ENCODE measurements around the gene CATSPER3.

CATSPER3 gene

GRCh38 chr5:135040333-135041144 is 72.8 kb downstream of the CATSPER3 start:
- no peaks in the 10 kb centered on the region for H3K36me3 ChIP-seq (ENCODE audit: control insufficient read depth in 1 of 2, insufficient read depth in 2 of 2, low read length in 2 of 2)
- peaks cover 27 to 47% of the 10 kb centered on the region in 2 donors for H3K27me3 ChIP-seq (ENCODE audit: control insufficient read depth in 1 of 2, insufficient read depth in 2 of 2, low read length in 2 of 2)
- no peak overlapping the region for H3K27ac ChIP-seq (ENCODE audit: low read depth, low read length)
- H3K9me3 ChIP-seq (ENCODE audit: control insufficient read depth in 1 of 2, low read length in 2 of 2) = no peaks in the 10 kb centered on the region
- H3K4me3 ChIP-seq (ENCODE audit: low read depth in 1 of 2, low read length in 2 of 2) = no peak overlapping the region
- H3K4me1 ChIP-seq (ENCODE audit: control insufficient read depth in 1 of 2, insufficient read depth in 2 of 2, low read length in 2 of 2) = peaks cover 0 to 7% of the 10 kb centered on the region in 2 donors
- H3K9ac ChIP-seq (ENCODE audit: low read depth in 1 of 2, low read length in 2 of 2) = no peak overlapping the region

DNA sequence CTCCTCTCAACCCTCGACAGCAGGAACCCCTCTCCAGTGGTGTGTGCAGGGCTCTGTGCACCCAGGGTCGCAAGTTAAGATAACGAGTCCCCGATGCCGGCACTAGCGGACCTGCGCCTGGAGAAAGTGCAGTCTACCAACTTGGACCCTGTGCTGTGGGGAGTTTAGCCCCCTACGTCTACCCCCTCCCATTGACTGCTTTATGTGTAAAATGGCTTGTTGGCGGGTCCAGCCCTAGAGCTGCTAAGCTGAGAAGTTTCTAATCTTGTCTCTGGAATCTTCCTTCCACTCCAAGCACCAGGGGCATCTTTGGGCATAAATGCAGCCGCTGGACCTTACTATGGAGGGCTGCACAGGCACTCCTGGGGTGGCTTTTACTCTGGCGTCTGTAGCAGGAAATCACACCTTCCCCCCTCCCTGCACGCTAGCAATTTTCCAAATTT is 73.5 kb downstream of the CATSPER3 start:
- no peaks in the 10 kb centered on the region for H3K36me3 ChIP-seq (ENCODE audit: control insufficient read depth in 1 of 2, insufficient read depth in 2 of 2, low read length in 2 of 2)
- no peaks in the 10 kb centered on the region for H3K9me3 ChIP-seq (ENCODE audit: control insufficient read depth in 1 of 2, low read length in 2 of 2)
- H3K27ac ChIP-seq (ENCODE audit: low read depth, low read length) = no peak overlapping the region
- H3K27me3 ChIP-seq (ENCODE audit: control insufficient read depth in 1 of 2, insufficient read depth in 2 of 2, low read length in 2 of 2) = peaks cover 29 to 50% of the 10 kb centered on the region in 2 donors
- H3K4me3 ChIP-seq (ENCODE audit: low read depth in 1 of 2, low read length in 2 of 2) = no peak overlapping the region
- no peak overlapping the region for H3K9ac ChIP-seq (ENCODE audit: low read depth in 1 of 2, low read length in 2 of 2)
- peaks cover 0 to 7% of the 10 kb centered on the region in 2 donors for H3K4me1 ChIP-seq (ENCODE audit: control insufficient read depth in 1 of 2, insufficient read depth in 2 of 2, low read length in 2 of 2)

GRCh38 chr5:135041726-135042125 is 74.0 kb downstream of the CATSPER3 start:
- Histone ChIP-seq H3K9me3 (ENCODE audit: control insufficient read depth in 1 of 2, low read length in 2 of 2) (no peaks in the 10 kb centered on the region), H3K4me1 (ENCODE audit: control insufficient read depth in 1 of 2, insufficient read depth in 2 of 2, low read length in 2 of 2) (peaks cover 0 to 7% of the 10 kb centered on the region in 2 donors), H3K4me3 (ENCODE audit: low read depth in 1 of 2, low read length in 2 of 2) (no peak overlapping the region), H3K27me3 (ENCODE audit: control insufficient read depth in 1 of 2, insufficient read depth in 2 of 2, low read length in 2 of 2) (peaks cover 29 to 47% of the 10 kb centered on the region in 2 donors), H3K9ac (ENCODE audit: low read depth in 1 of 2, low read length in 2 of 2) (no peak overlapping the region), H3K27ac (ENCODE audit: low read depth, low read length) (no peak overlapping the region), H3K36me3 (ENCODE audit: control insufficient read depth in 1 of 2, insufficient read depth in 2 of 2, low read length in 2 of 2) (no peaks in the 10 kb centered on the region)

DNA sequence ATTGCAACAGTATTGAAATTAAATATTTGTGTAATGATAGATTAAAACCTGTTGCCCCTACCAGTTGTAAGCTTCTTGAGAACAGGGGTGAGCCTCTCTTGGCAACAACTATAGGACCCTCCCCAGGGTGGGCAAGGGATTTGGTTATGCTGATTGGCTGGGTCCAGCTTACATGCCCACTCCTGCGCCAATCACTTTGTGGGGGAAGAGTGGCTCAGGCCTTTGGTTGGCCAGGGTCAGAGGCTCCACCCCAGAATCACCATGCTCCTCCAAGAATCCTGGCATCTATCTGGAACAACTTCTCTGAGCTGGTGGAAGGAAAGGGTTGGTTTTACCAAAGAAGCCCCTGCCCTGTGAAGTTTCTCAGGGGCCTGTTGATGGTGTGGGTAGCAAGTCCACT is 74.9 kb downstream of the CATSPER3 start:
- H3K36me3 ChIP-seq (ENCODE audit: control insufficient read depth in 1 of 2, insufficient read depth in 2 of 2, low read length in 2 of 2) = no peaks in the 10 kb centered on the region
- peaks cover 6 to 12% of the 10 kb centered on the region in 2 donors for H3K4me1 ChIP-seq (ENCODE audit: control insufficient read depth in 1 of 2, insufficient read depth in 2 of 2, low read length in 2 of 2)
- peaks cover 27 to 38% of the 10 kb centered on the region in 2 donors for H3K27me3 ChIP-seq (ENCODE audit: control insufficient read depth in 1 of 2, insufficient read depth in 2 of 2, low read length in 2 of 2)
- H3K9ac ChIP-seq (ENCODE audit: low read depth in 1 of 2, low read length in 2 of 2) = no peak overlapping the region
- H3K9me3 ChIP-seq (ENCODE audit: control insufficient read depth in 1 of 2, low read length in 2 of 2) = no peaks in the 10 kb centered on the region
- H3K27ac ChIP-seq (ENCODE audit: low read depth, low read length) = no peak overlapping the region
- H3K4me3 ChIP-seq (ENCODE audit: low read depth in 1 of 2, low read length in 2 of 2) = no peak overlapping the region

DNA sequence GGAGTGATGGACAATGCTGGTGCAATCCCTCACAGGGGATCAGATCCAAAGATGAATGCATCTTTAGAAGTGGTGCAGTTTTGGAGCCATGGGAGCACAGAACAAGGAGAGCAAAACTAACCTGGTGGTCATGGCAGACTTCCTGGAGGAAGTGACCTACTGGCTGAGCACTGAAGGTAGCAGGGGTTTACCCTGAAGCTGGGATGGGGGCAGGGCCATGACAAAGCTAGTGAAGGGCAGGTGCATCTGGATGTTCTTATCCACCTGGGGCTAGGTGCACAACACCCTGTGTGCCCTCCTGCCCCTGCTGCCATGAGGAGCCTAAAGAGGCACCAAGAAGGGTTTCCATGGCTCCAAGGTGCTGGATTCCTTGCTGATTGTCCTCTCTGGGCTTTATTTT is 77.8 kb downstream of the CATSPER3 start:
- Histone ChIP-seq H3K4me3 (ENCODE audit: low read depth in 1 of 2, low read length in 2 of 2) (no peak overlapping the region), H3K27ac (ENCODE audit: low read depth, low read length) (no peak overlapping the region), H3K36me3 (ENCODE audit: control insufficient read depth in 1 of 2, insufficient read depth in 2 of 2, low read length in 2 of 2) (no peaks in the 10 kb centered on the region), H3K9me3 (ENCODE audit: control insufficient read depth in 1 of 2, low read length in 2 of 2) (no peaks in the 10 kb centered on the region), H3K9ac (ENCODE audit: low read depth in 1 of 2, low read length in 2 of 2) (no peak overlapping the region), H3K4me1 (ENCODE audit: control insufficient read depth in 1 of 2, insufficient read depth in 2 of 2, low read length in 2 of 2) (peaks cover 6 to 7% of the 10 kb centered on the region in 2 donors), H3K27me3 (ENCODE audit: control insufficient read depth in 1 of 2, insufficient read depth in 2 of 2, low read length in 2 of 2) (peaks cover 13 to 16% of the 10 kb centered on the region in 2 donors)

GRCh38 chr5:135046661-135047346 is 79.1 kb downstream of the CATSPER3 start:
- H3K4me1 ChIP-seq (ENCODE audit: control insufficient read depth in 1 of 2, insufficient read depth in 2 of 2, low read length in 2 of 2) = peaks cover 6 to 7% of the 10 kb centered on the region in 2 donors
- H3K9me3 ChIP-seq (ENCODE audit: control insufficient read depth in 1 of 2, low read length in 2 of 2) = no peaks in the 10 kb centered on the region
- peaks cover 13 to 21% of the 10 kb centered on the region in 2 donors for H3K27me3 ChIP-seq (ENCODE audit: control insufficient read depth in 1 of 2, insufficient read depth in 2 of 2, low read length in 2 of 2)
- H3K4me3 ChIP-seq (ENCODE audit: low read depth in 1 of 2, low read length in 2 of 2) = no peak overlapping the region
- no peaks in the 10 kb centered on the region for H3K36me3 ChIP-seq (ENCODE audit: control insufficient read depth in 1 of 2, insufficient read depth in 2 of 2, low read length in 2 of 2)
- H3K9ac ChIP-seq (ENCODE audit: low read depth in 1 of 2, low read length in 2 of 2) = no peak overlapping the region
- no peak overlapping the region for H3K27ac ChIP-seq (ENCODE audit: low read depth, low read length)

DNA sequence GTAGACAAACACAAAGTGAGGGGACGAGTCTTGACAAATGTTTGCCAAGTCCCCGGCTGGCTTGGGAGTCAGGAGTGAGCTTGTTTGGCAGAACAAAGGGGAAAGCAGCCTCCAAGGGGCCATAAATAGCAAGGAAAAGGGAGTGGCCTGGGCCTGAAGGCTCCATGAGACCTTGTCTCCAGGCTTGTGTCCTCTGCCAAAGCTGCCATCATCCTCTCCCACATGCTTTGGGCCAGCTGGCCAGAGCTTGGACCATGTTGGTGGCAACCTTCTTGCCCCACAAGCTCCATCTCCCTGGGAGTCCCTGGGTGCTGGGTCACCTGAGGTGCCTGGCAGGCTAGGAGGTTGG is 79.6 kb downstream of the CATSPER3 start:
- Histone ChIP-seq H3K27ac (ENCODE audit: low read depth, low read length) (no peak overlapping the region), H3K9me3 (ENCODE audit: control insufficient read depth in 1 of 2, low read length in 2 of 2) (no peaks in the 10 kb centered on the region)

GRCh38 chr5:135048286-135048685 is 80.6 kb downstream of the CATSPER3 start:
- Histone ChIP-seq H3K4me1 (ENCODE audit: control insufficient read depth in 1 of 2, insufficient read depth in 2 of 2, low read length in 2 of 2) (peaks cover 10 to 16% of the 10 kb centered on the region in 2 donors), H3K27ac (ENCODE audit: low read depth, low read length) (no peak overlapping the region), H3K27me3 (ENCODE audit: control insufficient read depth in 1 of 2, insufficient read depth in 2 of 2, low read length in 2 of 2) (peaks cover 13 to 20% of the 10 kb centered on the region in 2 donors)

More for the DNA sequence above, 79.6 kb downstream of the CATSPER3 start:
- Histone ChIP-seq H3K4me1 (ENCODE audit: control insufficient read depth in 1 of 2, insufficient read depth in 2 of 2, low read length in 2 of 2) (peaks cover 6 to 7% of the 10 kb centered on the region in 2 donors), H3K27me3 (ENCODE audit: control insufficient read depth in 1 of 2, insufficient read depth in 2 of 2, low read length in 2 of 2) (peaks cover 13 to 21% of the 10 kb centered on the region in 2 donors), H3K9ac (ENCODE audit: low read depth in 1 of 2, low read length in 2 of 2) (no peak overlapping the region), H3K4me3 (ENCODE audit: low read depth in 1 of 2, low read length in 2 of 2) (no peak overlapping the region), H3K36me3 (ENCODE audit: control insufficient read depth in 1 of 2, insufficient read depth in 2 of 2, low read length in 2 of 2) (no peaks in the 10 kb centered on the region)

DNA sequence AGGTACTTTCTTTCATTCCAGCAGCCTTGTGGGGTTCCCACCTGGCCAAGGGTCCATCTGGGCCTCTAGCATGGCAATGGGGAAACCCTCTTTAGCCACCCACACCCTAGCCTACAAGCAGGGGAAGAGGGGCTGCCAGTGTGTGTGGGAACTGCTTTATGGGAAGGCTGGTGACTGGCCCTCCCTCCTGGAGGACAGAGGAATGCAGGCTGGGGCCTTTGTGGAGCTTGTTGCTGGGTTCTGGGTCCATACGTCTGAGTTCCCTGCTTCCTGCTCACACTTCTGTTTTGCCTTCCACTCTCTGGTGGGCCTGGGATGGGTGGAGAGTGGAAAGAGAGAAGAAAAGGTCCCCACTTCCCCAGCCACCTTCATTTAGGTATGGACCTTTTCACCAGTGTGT is 81.2 kb downstream of the CATSPER3 start:
- peaks cover 10 to 21% of the 10 kb centered on the region in 2 donors for H3K4me1 ChIP-seq (ENCODE audit: control insufficient read depth in 1 of 2, insufficient read depth in 2 of 2, low read length in 2 of 2)
- peaks cover 13 to 25% of the 10 kb centered on the region in 2 donors for H3K27me3 ChIP-seq (ENCODE audit: control insufficient read depth in 1 of 2, insufficient read depth in 2 of 2, low read length in 2 of 2)

More at GRCh38 chr5:135048286-135048685, 80.6 kb downstream of the CATSPER3 start:
- no peak overlapping the region for H3K9ac ChIP-seq (ENCODE audit: low read depth in 1 of 2, low read length in 2 of 2)
- no peaks in the 10 kb centered on the region for H3K9me3 ChIP-seq (ENCODE audit: control insufficient read depth in 1 of 2, low read length in 2 of 2)
- no peak overlapping the region for H3K4me3 ChIP-seq (ENCODE audit: low read depth in 1 of 2, low read length in 2 of 2)
- H3K36me3 ChIP-seq (ENCODE audit: control insufficient read depth in 1 of 2, insufficient read depth in 2 of 2, low read length in 2 of 2) = no peaks in the 10 kb centered on the region

DNA sequence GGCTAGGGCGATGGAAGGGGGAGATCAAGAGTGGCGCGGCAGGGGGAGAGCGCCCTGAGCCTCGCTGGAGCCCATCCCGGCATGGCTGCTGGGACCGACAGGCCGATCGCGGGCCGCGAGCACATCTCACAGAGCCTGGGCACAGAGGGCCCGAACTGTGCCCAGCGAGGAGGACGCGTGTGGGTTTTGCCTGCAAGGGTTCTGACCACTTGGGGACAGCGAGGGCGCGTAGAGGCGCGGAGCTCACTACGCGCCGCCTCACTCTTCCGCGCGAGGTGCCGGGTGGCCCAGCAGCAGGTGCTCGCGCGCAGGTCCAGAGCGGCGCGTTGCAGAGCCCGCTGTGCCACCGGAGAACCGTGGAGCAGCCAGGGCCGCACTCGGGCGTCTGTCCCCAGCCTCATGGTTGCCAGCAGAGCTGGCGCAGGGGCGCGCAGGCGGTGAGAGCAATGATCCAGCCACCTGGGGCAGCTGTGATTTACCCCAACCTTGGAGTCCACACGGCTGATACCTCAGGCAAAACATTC is 82.6 kb downstream of the CATSPER3 start:
- Histone ChIP-seq H3K9me3 (ENCODE audit: control insufficient read depth in 1 of 2, low read length in 2 of 2) (no peaks in the 10 kb centered on the region), H3K4me3 (ENCODE audit: low read depth in 1 of 2, low read length in 2 of 2) (no peak overlapping the region), H3K36me3 (ENCODE audit: control insufficient read depth in 1 of 2, insufficient read depth in 2 of 2, low read length in 2 of 2) (no peaks in the 10 kb centered on the region), H3K27ac (ENCODE audit: low read depth, low read length) (no peak overlapping the region), H3K9ac (ENCODE audit: low read depth in 1 of 2, low read length in 2 of 2) (no peak overlapping the region), H3K27me3 (ENCODE audit: control insufficient read depth in 1 of 2, insufficient read depth in 2 of 2, low read length in 2 of 2) (peaks cover 13 to 25% of the 10 kb centered on the region in 2 donors), H3K4me1 (ENCODE audit: control insufficient read depth in 1 of 2, insufficient read depth in 2 of 2, low read length in 2 of 2) (peaks cover 12 to 25% of the 10 kb centered on the region in 2 donors)

More for the DNA sequence above, 81.2 kb downstream of the CATSPER3 start:
- no peak overlapping the region for H3K9ac ChIP-seq (ENCODE audit: low read depth in 1 of 2, low read length in 2 of 2)
- H3K36me3 ChIP-seq (ENCODE audit: control insufficient read depth in 1 of 2, insufficient read depth in 2 of 2, low read length in 2 of 2) = no peaks in the 10 kb centered on the region
- H3K9me3 ChIP-seq (ENCODE audit: control insufficient read depth in 1 of 2, low read length in 2 of 2) = no peaks in the 10 kb centered on the region
- H3K4me3 ChIP-seq (ENCODE audit: low read depth in 1 of 2, low read length in 2 of 2) = no peak overlapping the region
- no peak overlapping the region for H3K27ac ChIP-seq (ENCODE audit: low read depth, low read length)

Measured in duodenal mucosa (tissue), 2 donors.